PC-9 (cell line): ENCODE results near the gene TBCK. TPM values are rescaled to one million over a fixed set of nuclear protein-coding genes. Genes with fewer than 3 reads are reported as not detected.

Experiments
- BruUV-seq: library from RNA; stranded (reverse); fragments of 400-500 nt; replicated peaks from 2 replicates; lab custom pipeline; 2021; lab: Mats Ljungman, UMichigan
- CTCF ChIA-PET: fragments of 300-600 bp; sonication (Branson Sonifier 250); formaldehyde crosslinking; loops from one replicate; lab custom pipeline; 2022; ENCODE audit warnings: antibody characterized with exemption; lab: Charles Lee
- POLR2A ChIA-PET: fragments of 300-600 bp; sonication (Branson Sonifier 250); formaldehyde crosslinking; loops from one replicate; lab custom pipeline; 2022; ENCODE audit warnings: antibody characterized with exemption; ENCODE audit not compliant: unreplicated experiment; lab: Charles Lee
- DNase-seq, 2 experiments: peaks; one replicate each; pipeline versions ENCODE4 v3.0.0 to v3.0.0-alpha.2; 2015 to 2022; ENCODE audit warnings: mixed read lengths in 1 of 2
- H2AFZ ChIP-seq: fragments of 200-600 bp; sonication (generic); 2 replicates; pipeline ENCODE4 v1.8.1; 2017; ENCODE audit warnings: antibody characterized with exemption
- H3F3A ChIP-seq: fragments of 200-600 bp; sonication (generic); 2 replicates; pipeline ENCODE4 v1.8.1; 2017; ENCODE audit warnings: antibody characterized with exemption, mild to moderate bottlenecking, low read depth; ENCODE audit not compliant: insufficient read depth
- H3K27ac ChIP-seq: fragments of 200-600 bp; sonication (generic); 2 replicates; pipeline ENCODE4 v1.6.1; 2016; ENCODE audit warnings: mixed run types
- H3K27me3 ChIP-seq: fragments of 200-600 bp; sonication (generic); 2 replicates; pipeline ENCODE4 v1.6.1; 2016; ENCODE audit warnings: low read depth, mixed run types; ENCODE audit not compliant: insufficient read depth
- H3K36me3 ChIP-seq: fragments of 200-600 bp; sonication (generic); 2 replicates; pipeline ENCODE4 v1.6.1; 2016; ENCODE audit warnings: low read depth, mixed run types
- H3K4me1 ChIP-seq: fragments of 200-600 bp; sonication (generic); replicated peaks from 2 replicates; pipeline ENCODE4 v1.6.1; 2016; ENCODE audit warnings: mixed run types; ENCODE audit not compliant: insufficient read depth
- H3K4me2 ChIP-seq: fragments of 200-600 bp; sonication (generic); 2 replicates; pipeline ENCODE4 v1.6.1; 2017; ENCODE audit warnings: mixed run types
- H3K4me3 ChIP-seq: fragments of 200-600 bp; sonication (generic); 2 replicates; pipeline ENCODE4 v1.6.1; 2016; ENCODE audit warnings: mixed run types
- H3K79me2 ChIP-seq: fragments of 200-600 bp; sonication (generic); 2 replicates; pipeline ENCODE4 v1.6.1; 2017; ENCODE audit warnings: low read depth, mixed run types
- H3K9me2 ChIP-seq: fragments of 200-600 bp; sonication (generic); 2 replicates; pipeline ENCODE4 v1.8.1; 2017; ENCODE audit warnings: mild to moderate bottlenecking; ENCODE audit not compliant: insufficient read depth
- H3K9me3 ChIP-seq: fragments of 200-600 bp; sonication (generic); 2 replicates; pipeline ENCODE4 v1.8.1; 2016; ENCODE audit warnings: low read depth; ENCODE audit not compliant: insufficient read depth
- H4K20me1 ChIP-seq: fragments of 200-600 bp; sonication (generic); 2 replicates; pipeline ENCODE4 v1.8.1; 2017; ENCODE audit not compliant: insufficient read depth
- CTCF ChIP-seq: fragments of 200-600 bp; sonication (generic); conservative IDR thresholded peaks from 2 replicates; pipeline ENCODE4 v1.6.1; 2017; ENCODE audit warnings: mixed run types, antibody characterized with exemption, mild to moderate bottlenecking, moderate library complexity
- EZH2 ChIP-seq: fragments of 200-600 bp; sonication (generic); IDR thresholded peaks from 2 replicates; pipeline ENCODE4 v1.8.0; 2017; ENCODE audit warnings: antibody characterized with exemption, low read depth
- intact Hi-C: fragments of 100-400 bp; cut with micrococcal nuclease; formaldehyde crosslinking; loops from one replicate; pipeline ENCODE4 v1.10.0; 2022; ENCODE audit not compliant: unreplicated experiment
- total RNA-seq: library from RNA; stranded (reverse); gene quantifications from 2 replicates; pipeline ENCODE4 v1.2.3, GENCODE V29; 2021

The TBCK gene
- total RNA-seq, 1 experiment from 2014 or later: 18.7 TPM

- ChIA-PET POLR2A (no interaction called here), CTCF (no interaction called here)
- no peaks in the 10 kb centered on the region for H4K20me1 ChIP-seq
- DNase-seq: no peak
- no peaks in the 10 kb centered on the region for H3K27me3 ChIP-seq
- H3K4me3 ChIP-seq: no peak overlapping the region
- no peaks in the 10 kb centered on the region for H3K9me3 ChIP-seq
- no peak overlapping the region for H2AFZ ChIP-seq
- no peaks in the 10 kb centered on the region for H3K36me3 ChIP-seq
- no TSS peak for BruUV-seq
- H3K4me1 ChIP-seq: peaks cover 15% of the 10 kb centered on the region
- H3K79me2 ChIP-seq: no peaks in the 10 kb centered on the region
- no peaks in the 10 kb centered on the region for H3K9me2 ChIP-seq
- no peak overlapping the region for H3K4me2 ChIP-seq
- intact Hi-C loops: no loop called here
- TF ChIP-seq EZH2: no peak
- no peak for TF ChIP-seq CTCF
- no peaks in the 10 kb centered on the region for H3F3A ChIP-seq
- H3K27ac ChIP-seq: no peak overlapping the region
These were observed 257.1 kb downstream of the TBCK start for GRCh38 chr4:106058921-106059320.

- Histone ChIP-seq H2AFZ (no peak overlapping the region), H4K20me1 (no peaks in the 10 kb centered on the region), H3K9me2 (no peaks in the 10 kb centered on the region), H3K27ac (no peak overlapping the region), H3K4me3 (no peak overlapping the region), H3K79me2 (no peaks in the 10 kb centered on the region), H3K4me2 (no peak overlapping the region), H3K36me3 (no peaks in the 10 kb centered on the region), H3K4me1 (no peaks in the 10 kb centered on the region), H3K27me3 (no peaks in the 10 kb centered on the region), H3F3A (no peaks in the 10 kb centered on the region), H3K9me3 (no peaks in the 10 kb centered on the region)
- DNase-seq: no peak
- CTCF ChIA-PET: no interaction called here
- TF ChIP-seq CTCF (no peak), EZH2 (no peak)
- POLR2A ChIA-PET: no interaction called here
- intact Hi-C loops: no loop called here
- no TSS peak for BruUV-seq
These were observed 259.1 kb downstream of the TBCK start for GRCh38 chr4:106056914-106057313.

GRCh38 chr4:106051514-106051913 lies 264.5 kb downstream of the TBCK start:
- H3K4me3 ChIP-seq: no peak overlapping the region
- H3K9me3 ChIP-seq: no peaks in the 10 kb centered on the region
- ChIA-PET CTCF (no interaction called here), POLR2A (no interaction called here)
- H3K79me2 ChIP-seq: no peaks in the 10 kb centered on the region
- TF ChIP-seq EZH2 (no peak), CTCF (no peak)
- H3K27ac ChIP-seq: no peak overlapping the region
- H2AFZ ChIP-seq: no peak overlapping the region
- no peak for DNase-seq
- H3K4me2 ChIP-seq: no peak overlapping the region
- H4K20me1 ChIP-seq: no peaks in the 10 kb centered on the region
- H3K36me3 ChIP-seq: no peaks in the 10 kb centered on the region
- H3K9me2 ChIP-seq: no peaks in the 10 kb centered on the region
- BruUV-seq: no TSS peak
- H3K4me1 ChIP-seq: no peaks in the 10 kb centered on the region
- no peaks in the 10 kb centered on the region for H3F3A ChIP-seq
- no peaks in the 10 kb centered on the region for H3K27me3 ChIP-seq
- intact Hi-C loops: no loop called here
